ENCODE measurements around the gene TEKTIP1. TPM values are rescaled to one million over a fixed set of nuclear protein-coding genes. Genes with fewer than 3 reads are reported as not detected.

The TEKTIP1 gene
- total RNA-seq, 1 donor from 2014 or later, result not detected

- Histone ChIP-seq H3K9me3 (replicated peaks) (no peaks in the 10 kb centered on the region), H3K4me1 (peaks cover 19% of the 10 kb centered on the region), H3K36me3 (no peaks in the 10 kb centered on the region), H3K27ac (replicated peaks) (peak within 1 kb of the TSS; percentile 44), H3K4me3 (peak within 1 kb of the TSS; percentile 61), H3K27me3 (ENCODE audit: low read depth) (peaks cover 37% of the 10 kb centered on the region)
- TF ChIP-seq, protein P1, sequence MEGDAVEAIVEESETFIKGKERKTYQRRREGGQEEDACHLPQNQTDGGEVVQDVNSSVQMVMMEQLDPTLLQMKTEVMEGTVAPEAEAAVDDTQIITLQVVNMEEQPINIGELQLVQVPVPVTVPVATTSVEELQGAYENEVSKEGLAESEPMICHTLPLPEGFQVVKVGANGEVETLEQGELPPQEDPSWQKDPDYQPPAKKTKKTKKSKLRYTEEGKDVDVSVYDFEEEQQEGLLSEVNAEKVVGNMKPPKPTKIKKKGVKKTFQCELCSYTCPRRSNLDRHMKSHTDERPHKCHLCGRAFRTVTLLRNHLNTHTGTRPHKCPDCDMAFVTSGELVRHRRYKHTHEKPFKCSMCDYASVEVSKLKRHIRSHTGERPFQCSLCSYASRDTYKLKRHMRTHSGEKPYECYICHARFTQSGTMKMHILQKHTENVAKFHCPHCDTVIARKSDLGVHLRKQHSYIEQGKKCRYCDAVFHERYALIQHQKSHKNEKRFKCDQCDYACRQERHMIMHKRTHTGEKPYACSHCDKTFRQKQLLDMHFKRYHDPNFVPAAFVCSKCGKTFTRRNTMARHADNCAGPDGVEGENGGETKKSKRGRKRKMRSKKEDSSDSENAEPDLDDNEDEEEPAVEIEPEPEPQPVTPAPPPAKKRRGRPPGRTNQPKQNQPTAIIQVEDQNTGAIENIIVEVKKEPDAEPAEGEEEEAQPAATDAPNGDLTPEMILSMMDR (IDR thresholded peaks at IDR 0.05; ENCODE audit: borderline replicate concordance), result no peak
- no peak for DNase-seq
- intact Hi-C loops (cut with micrococcal nuclease), result no loop called here
Measured at GRCh38 chr19:3585301-3586126, 46.5 kb downstream of the TEKTIP1 start, which contains the start of gene GIPC3. Gene GIPC3 (plus strand): TSS chr19:3585478. CDS start chr19:3585598, 120 bp downstream.

GRCh38 chr19:3586127-3586626, 47.2 kb downstream of the TEKTIP1 start:
- Histone ChIP-seq H3K36me3 (no peaks in the 10 kb centered on the region), H3K27ac (replicated peaks) (peak overlapping the region; percentile 44), H3K4me1 (peaks cover 19% of the 10 kb centered on the region), H3K4me3 (peak overlapping the region; percentile 61), H3K27me3 (ENCODE audit: low read depth) (peaks cover 37% of the 10 kb centered on the region), H3K9me3 (replicated peaks) (no peaks in the 10 kb centered on the region)
- no peak for DNase-seq
- TF ChIP-seq, protein P1 (IDR thresholded peaks at IDR 0.05; ENCODE audit: borderline replicate concordance), result peak; percentile 65
- intact Hi-C loops (cut with micrococcal nuclease), result no loop called here

- H3K9me3 ChIP-seq (replicated peaks), result no peaks in the 10 kb centered on the region
- intact Hi-C loops (cut with micrococcal nuclease), result no loop called here
- TF ChIP-seq, protein P1 (IDR thresholded peaks at IDR 0.05; ENCODE audit: borderline replicate concordance), result no peak
- H3K27ac ChIP-seq (replicated peaks), result no peak overlapping the region
- no peaks in the 10 kb centered on the region for H3K36me3 ChIP-seq
- H3K27me3 ChIP-seq (ENCODE audit: low read depth), result peaks cover 37% of the 10 kb centered on the region
- peaks cover 20% of the 10 kb centered on the region for H3K4me1 ChIP-seq
- no peak for DNase-seq
- peak overlapping the region; percentile 61 for H3K4me3 ChIP-seq
Measured at GRCh38 chr19:3586707-3587346, 47.9 kb downstream of the TEKTIP1 start.

DNA sequence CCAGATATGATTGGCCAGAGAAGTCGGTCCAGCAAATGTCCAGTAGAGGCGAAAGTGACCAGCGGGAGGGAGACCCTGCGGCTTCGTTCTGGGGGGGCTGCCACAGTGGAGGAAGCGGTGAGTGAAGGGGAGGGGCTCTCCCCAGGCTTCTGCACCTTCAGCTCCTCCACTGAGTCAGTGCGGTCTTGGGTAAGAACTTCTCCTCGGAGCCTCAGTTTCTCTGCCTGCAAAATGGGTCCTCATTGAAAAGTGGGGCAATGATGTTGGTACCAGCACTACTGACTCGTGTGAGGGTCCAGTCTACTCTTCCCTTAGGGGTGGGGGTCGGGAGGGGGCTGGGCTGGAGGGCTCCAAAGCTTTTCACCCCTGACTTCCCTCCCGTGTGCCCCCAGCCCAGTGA, 50.5 kb downstream of the TEKTIP1 start:
- no peak for DNase-seq
- Histone ChIP-seq H3K4me3 (no peak overlapping the region), H3K4me1 (peaks cover 26% of the 10 kb centered on the region), H3K27me3 (ENCODE audit: low read depth) (peaks cover 25% of the 10 kb centered on the region), H3K9me3 (replicated peaks) (no peaks in the 10 kb centered on the region), H3K27ac (replicated peaks) (no peak overlapping the region), H3K36me3 (no peaks in the 10 kb centered on the region)
- intact Hi-C loops (cut with micrococcal nuclease), result no loop called here
- TF ChIP-seq, protein P1 (IDR thresholded peaks at IDR 0.05; ENCODE audit: borderline replicate concordance), result no peak

GRCh38 chr19:3589949-3590348, 51.0 kb downstream of the TEKTIP1 start:
- Histone ChIP-seq H3K27me3 (ENCODE audit: low read depth) (peaks cover 20% of the 10 kb centered on the region), H3K4me3 (no peak overlapping the region), H3K27ac (replicated peaks) (no peak overlapping the region), H3K36me3 (no peaks in the 10 kb centered on the region), H3K9me3 (replicated peaks) (no peaks in the 10 kb centered on the region), H3K4me1 (peaks cover 25% of the 10 kb centered on the region)
- intact Hi-C loops (cut with micrococcal nuclease), result no loop called here
- no peak for DNase-seq
- TF ChIP-seq, protein P1 (IDR thresholded peaks at IDR 0.05; ENCODE audit: borderline replicate concordance), result no peak
